GM12878 (cell line): Measurements from ENCODE around the gene OXCT2. TPM values are rescaled to one million over a fixed set of nuclear protein-coding genes. Genes with fewer than 3 reads are reported as not detected.

Source experiments
- ATAC-seq: fragments of 200-7000 bp; cut with Tn5 transposase; 3 replicates; pipeline ENCODE4 v1.9.1; 2020; ENCODE audit warnings: mild to moderate bottlenecking, moderate library complexity
- BruUV-seq: library from RNA; stranded (reverse); fragments of 400-500 nt; replicated peaks from 2 replicates; lab custom pipeline; 2021; lab: Mats Ljungman, UMichigan
- CTCF ChIA-PET: fragments of 300-600 bp; sonication (Branson Sonifier 250); formaldehyde crosslinking; extraction: SDS; loops from one replicate; lab custom pipeline; 2021; ENCODE audit warnings: inconsistent platforms; lab: Yijun Ruan, JAX
- POLR2A ChIA-PET: fragments of 350-600 bp; formaldehyde crosslinking; extraction: SDS; loops from one replicate; lab custom pipeline; 2021; ENCODE audit warnings: inconsistent platforms; lab: Charles Lee
- RAD21 ChIA-PET: fragments of 300-600 bp; sonication (Branson Sonifier 250); formaldehyde crosslinking; loops from one replicate; lab custom pipeline; 2023; ENCODE audit warnings: antibody characterized with exemption; ENCODE audit not compliant: unreplicated experiment; lab: Charles Lee
- SMC1A ChIA-PET: fragments of 300-600 bp; sonication (Branson Sonifier 250); formaldehyde crosslinking; loops from one replicate; lab custom pipeline; 2023; ENCODE audit not compliant: unreplicated experiment, uncharacterized antibody; lab: Charles Lee
- DNase-seq: peaks from one replicate; pipeline ENCODE4 v3.0.0-alpha.2; 2011; ENCODE audit warnings: low read depth, low spot score
- FAIRE-seq: peaks from 3 replicates; lab custom pipeline; 2011; peaks lifted over from hg19 to GRCh38; lab: Jason Lieb, UNC
- H2AFZ ChIP-seq: 2 replicates; pipeline ENCODE4 v1.6.0; 2011; ENCODE audit warnings: low read depth, low read length, control low read depth; ENCODE audit not compliant: control insufficient read depth
- H3K27ac ChIP-seq: 2 replicates; pipeline ENCODE4 v1.5.1; 2011; ENCODE audit warnings: control low read depth; ENCODE audit not compliant: control insufficient read depth, insufficient read depth
- H3K27me3 ChIP-seq, 2 experiments: replicated peaks in 1 of 2; 2 replicates each; pipeline versions ENCODE4 v1.6.0 to v1.6.1; 2011; ENCODE audit warnings: low read length in 1 of 2; ENCODE audit not compliant: control insufficient read depth in 2 of 2, insufficient read depth in 2 of 2
- H3K36me3 ChIP-seq, 2 experiments: 2 replicates each; pipeline ENCODE4 v1.5.1; 2011; ENCODE audit warnings: low read length in 1 of 2; ENCODE audit not compliant: control insufficient read depth in 2 of 2, insufficient read depth in 2 of 2
- H3K4me1 ChIP-seq: 2 replicates; pipeline ENCODE4 v1.6.1; 2011; ENCODE audit warnings: mild to moderate bottlenecking, low read length, moderate library complexity, mixed read lengths; ENCODE audit not compliant: control insufficient read depth, insufficient read depth
- H3K4me2 ChIP-seq: 2 replicates; pipeline ENCODE4 v1.6.0; 2011; ENCODE audit warnings: control low read depth; ENCODE audit not compliant: control insufficient read depth, insufficient read depth
- H3K4me3 ChIP-seq: fragments of 200-600 bp; sonication (generic); 2 replicates; pipeline ENCODE4 v1.5.1; 2016
- H3K79me2 ChIP-seq: 2 replicates; pipeline ENCODE4 v1.6.0; 2011; ENCODE audit warnings: low read length; ENCODE audit not compliant: control insufficient read depth, insufficient read depth
- H3K9ac ChIP-seq: 2 replicates; pipeline ENCODE4 v1.8.0; 2011; ENCODE audit warnings: low read length, control low read depth, mixed read lengths; ENCODE audit not compliant: control insufficient read depth, insufficient read depth
- H3K9me3 ChIP-seq: replicated peaks from 3 replicates; pipeline ENCODE4 v1.5.1; 2011; ENCODE audit warnings: mild to moderate bottlenecking, low read length; ENCODE audit not compliant: control insufficient read depth, insufficient read depth
- H4K20me1 ChIP-seq: 2 replicates; pipeline ENCODE4 v1.6.0; 2011; ENCODE audit not compliant: control insufficient read depth, insufficient read depth
- CBX5 ChIP-seq: sonication (generic); IDR thresholded peaks from 2 replicates; pipeline ENCODE4 v1.6.1; 2016; ENCODE audit warnings: low read depth, moderate library complexity, mild to moderate bottlenecking, inconsistent platforms
- CEBPB ChIP-seq, 2 experiments: fragments of 150-350 bp in 1 of 2; IDR thresholded peaks; 2 replicates each; pipeline ENCODE4 v1.6.1; 2012 to 2014; ENCODE audit warnings: low read depth in 2 of 2, low read length in 2 of 2, borderline replicate concordance in 1 of 2, inconsistent platforms in 1 of 2
- CREM ChIP-seq: IDR thresholded peaks from 2 replicates; pipeline ENCODE4 v1.6.1; 2014; ENCODE audit warnings: antibody characterized with exemption, low read depth
- ELK1 ChIP-seq: IDR thresholded peaks from 2 replicates; pipeline ENCODE4 v1.6.1; 2012; ENCODE audit warnings: low read depth, low read length, improper control_type of control experiment
- FOXM1 ChIP-seq: IDR thresholded peaks from 2 replicates; pipeline ENCODE4 v1.6.1; 2012; ENCODE audit warnings: low read depth, mild to moderate bottlenecking, inconsistent platforms, low read length, moderate library complexity
- RCOR1 ChIP-seq: conservative IDR thresholded peaks from 2 replicates; pipeline ENCODE4 v1.6.1; 2012; ENCODE audit warnings: low read depth, low read length, improper control_type of control experiment
- SMAD5 ChIP-seq: IDR thresholded peaks from 2 replicates; pipeline ENCODE4 v1.6.1; 2016; ENCODE audit warnings: antibody characterized with exemption, low read depth
- SMARCA5 ChIP-seq: fragments of 450-650 bp; IDR thresholded peaks from 2 replicates; pipeline ENCODE4 v1.6.1; 2017; ENCODE audit warnings: mild to moderate bottlenecking
- SUPT20H ChIP-seq: IDR thresholded peaks from 2 replicates; pipeline ENCODE4 v1.6.1; 2011; ENCODE audit warnings: low read depth, mild to moderate bottlenecking, low read length, moderate library complexity, borderline replicate concordance; ENCODE audit not compliant: control insufficient read depth
- ZNF384 ChIP-seq: IDR thresholded peaks from 2 replicates; pipeline ENCODE4 v1.6.1; 2012; ENCODE audit warnings: low read depth, mild to moderate bottlenecking, low read length, improper control_type of control experiment, borderline replicate concordance
- WGBS: methylation state at CpG from one replicate; pipeline ENCODE4 v1.1.6; 2016; ENCODE audit warnings: low lambda C conversion rate; ENCODE audit not compliant: insufficient replicate concordance, insufficient coverage; ENCODE audit errors: missing lambda C conversion rate; 5-methylcytosine and 5-hydroxymethylcytosine counted together
- in situ Hi-C: fragments of 300-500 bp; cut with MboI; formaldehyde crosslinking; loops from 9 replicates; pipeline ENCODE4 v1.14.3; 2018; ENCODE audit warnings: mixed read lengths
- intact Hi-C: fragments of 100-400 bp; cut with micrococcal nuclease; formaldehyde crosslinking; loops from one replicate; pipeline ENCODE4 v1.14.2; 2022; ENCODE audit not compliant: unreplicated experiment
- polyA plus RNA-seq, 11 experiments: library from polyadenylated mRNA; depleted of rRNA in 4 of 11; unstranded in 6 of 11; stranded (reverse) in 5 of 11; fragments of >200 nt; fragmentation: Nextera tagmentation in 4 of 11; fragmentation: Illumina TruSeq in 1 of 11; extraction: Ambion mirVana in 4 of 11; extraction: Trizol in 1 of 11; gene quantifications; 1 replicate in 1 of 11; 2 replicates in 10 of 11; pipeline versions ENCODE4 v1.2.1 to v1.2.3, GENCODE V29; 2011 to 2016; ENCODE audit warnings: inconsistent platforms in 2 of 11, missing spikeins in 2 of 11, low read depth in 1 of 11
- total RNA-seq, 4 experiments: library from RNA; depleted of rRNA in 3 of 4; stranded (reverse); fragments of >200 nt in 3 of 4; fragmentation: Illumina TruSeq in 1 of 4; extraction: Trizol in 1 of 4; gene quantifications; 2 replicates each; pipeline versions ENCODE4 v1.2.1 to v1.2.3, GENCODE V29; 2013 to 2021
- TF ChIP-seq, protein P1 (sequence below): fragments of 450-650 bp; IDR thresholded peaks from 2 replicates; pipeline ENCODE4 v1.6.1; 2017; ENCODE audit warnings: borderline replicate concordance
- TF ChIP-seq, protein P2 (sequence below): IDR thresholded peaks from 2 replicates; pipeline ENCODE4 v1.6.1; 2011; ENCODE audit warnings: borderline replicate concordance, low read depth, mild to moderate bottlenecking, moderate library complexity, low read length; ENCODE audit not compliant: insufficient read depth, poor library complexity, severe bottlenecking

The OXCT2 gene
- total and polyA plus RNA-seq, 10 of the 15 experiments (the other 5 are each of a cell fraction or from before 2014, with no cell fraction given) = 0.06 to 1.9 (median 0.59) TPM

- Histone ChIP-seq H3K9me3 (no peaks in the 10 kb centered on the region), H3K9ac (no peak overlapping the region), H3K4me2 (no peak overlapping the region), H3K4me3 (no peak overlapping the region), H4K20me1 (no peaks in the 10 kb centered on the region), H3K79me2 (no peaks in the 10 kb centered on the region), H2AFZ (no peak overlapping the region), H3K4me1 (peaks cover 6% of the 10 kb centered on the region), H3K27me3 (no peaks in the 10 kb centered on the region), H3K27ac (no peak overlapping the region), H3K36me3 (no peaks in the 10 kb centered on the region)
- BruUV-seq = no TSS peak
- 81% methylated on average over 1 of the region's 1 CpG for WGBS
- CTCF ChIA-PET = no interaction called here
- in situ Hi-C loops = no loop called here
- intact Hi-C loops = loop anchor here (5.0 kb wide), 1 partner anchor 188 kb away; no protein-coding TSS in a partner anchor
- TF ChIP-seq SMAD5 = no peak
- DNase-seq (no peak), FAIRE-seq (no peak), ATAC-seq (no peak)
- SMC1A ChIA-PET = no interaction called here
- RAD21 ChIA-PET = interaction anchor here (1.5 kb wide), 1 partner anchor 189 kb away, joined by 3 read pairs; no protein-coding TSS in a partner anchor
- POLR2A ChIA-PET = no interaction called here
These were observed 24.5 kb upstream of the OXCT2 start for GRCh38 chr1:39795651-39796050.

DNA sequence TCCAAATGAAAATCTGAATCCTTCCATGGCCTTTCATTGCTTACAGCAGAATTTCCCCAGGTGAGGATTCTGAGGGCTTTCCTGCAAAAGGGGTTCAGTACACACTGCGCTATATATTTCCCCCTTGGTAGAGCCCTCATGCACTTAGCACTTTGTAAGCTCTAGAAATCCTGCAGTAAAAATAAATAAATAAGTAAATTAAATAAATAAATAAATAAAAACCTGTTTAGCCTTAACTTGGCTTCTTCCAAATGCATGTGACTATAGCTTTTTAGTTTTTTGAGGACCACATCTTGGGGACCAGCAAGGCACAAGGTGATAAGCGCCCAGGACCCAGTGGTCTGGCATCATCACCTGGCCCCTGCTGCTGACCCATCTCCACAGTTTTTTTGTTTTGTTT is 20.7 kb upstream of the OXCT2 start:
- no peaks in the 10 kb centered on the region for H3K79me2 ChIP-seq
- DNase-seq (no peak), FAIRE-seq (no peak), ATAC-seq (no peak)
- 65% methylated on average over 2 of the region's 2 CpGs for WGBS
- ChIA-PET POLR2A (no interaction called here), SMC1A (interaction anchor here (0.6 kb wide), 1 partner anchor 65 kb away, joined by 3 read pairs; no protein-coding TSS in a partner anchor), CTCF (no interaction called here), RAD21 (no interaction called here)
- H3K4me3 ChIP-seq = no peak overlapping the region
- intact Hi-C loops (no loop called here), in situ Hi-C loops (no loop called here)
- TF ChIP-seq ZNF384 = no peak
- no peak for TF ChIP-seq RCOR1
- TF ChIP-seq CREM = no peak
- no peak for TF ChIP-seq ELK1
- TF ChIP-seq SMARCA5 = no peak
- TF ChIP-seq, protein P1, sequence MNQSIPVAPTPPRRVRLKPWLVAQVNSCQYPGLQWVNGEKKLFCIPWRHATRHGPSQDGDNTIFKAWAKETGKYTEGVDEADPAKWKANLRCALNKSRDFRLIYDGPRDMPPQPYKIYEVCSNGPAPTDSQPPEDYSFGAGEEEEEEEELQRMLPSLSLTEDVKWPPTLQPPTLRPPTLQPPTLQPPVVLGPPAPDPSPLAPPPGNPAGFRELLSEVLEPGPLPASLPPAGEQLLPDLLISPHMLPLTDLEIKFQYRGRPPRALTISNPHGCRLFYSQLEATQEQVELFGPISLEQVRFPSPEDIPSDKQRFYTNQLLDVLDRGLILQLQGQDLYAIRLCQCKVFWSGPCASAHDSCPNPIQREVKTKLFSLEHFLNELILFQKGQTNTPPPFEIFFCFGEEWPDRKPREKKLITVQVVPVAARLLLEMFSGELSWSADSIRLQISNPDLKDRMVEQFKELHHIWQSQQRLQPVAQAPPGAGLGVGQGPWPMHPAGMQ = no peak
- no peak for TF ChIP-seq SUPT20H
- no peak for TF ChIP-seq CBX5
- no peak for TF ChIP-seq FOXM1
- TF ChIP-seq CEBPB (IDR thresholded peaks at IDR 0.05; ENCODE audit: borderline replicate concordance in 1 of 2, low read depth in 2 of 2, low read length in 2 of 2) = no peak
- TF ChIP-seq, protein P2, sequence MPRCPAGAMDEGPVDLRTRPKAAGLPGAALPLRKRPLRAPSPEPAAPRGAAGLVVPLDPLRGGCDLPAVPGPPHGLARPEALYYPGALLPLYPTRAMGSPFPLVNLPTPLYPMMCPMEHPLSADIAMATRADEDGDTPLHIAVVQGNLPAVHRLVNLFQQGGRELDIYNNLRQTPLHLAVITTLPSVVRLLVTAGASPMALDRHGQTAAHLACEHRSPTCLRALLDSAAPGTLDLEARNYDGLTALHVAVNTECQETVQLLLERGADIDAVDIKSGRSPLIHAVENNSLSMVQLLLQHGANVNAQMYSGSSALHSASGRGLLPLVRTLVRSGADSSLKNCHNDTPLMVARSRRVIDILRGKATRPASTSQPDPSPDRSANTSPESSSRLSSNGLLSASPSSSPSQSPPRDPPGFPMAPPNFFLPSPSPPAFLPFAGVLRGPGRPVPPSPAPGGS = no peak
- no peak overlapping the region for H3K9ac ChIP-seq
- H3K9me3 ChIP-seq = no peaks in the 10 kb centered on the region
- no TSS peak for BruUV-seq
- peaks cover 6% of the 10 kb centered on the region; the same call in 1 of the 2 replicates for H3K4me1 ChIP-seq
- H4K20me1 ChIP-seq = no peaks in the 10 kb centered on the region
- no peak overlapping the region for H3K27ac ChIP-seq
- H2AFZ ChIP-seq = no peak overlapping the region
- no peaks in the 10 kb centered on the region for H3K36me3 ChIP-seq
- no peak overlapping the region for H3K4me2 ChIP-seq
- H3K27me3 ChIP-seq = 0 out of 4 replicates have a peak, but pooled peaks cover 0 to 3% of the 10 kb centered on the region in 2 experiments
